Activated B cell treated with CpG ODN at 0.5 μM for 24 hours (primary cell): ENCODE results near the gene SHANK2. TPM values are rescaled to one million over a fixed set of nuclear protein-coding genes. Genes with fewer than 3 reads are reported as not detected.

Experiments
- ATAC-seq: fragments of 200-7000 bp; cut with Tn5 transposase; one replicate; pipeline ENCODE4 v1.10.0; 2021; ENCODE audit warnings: low read depth, mild to moderate bottlenecking, moderate library complexity
- CTCF ChIA-PET: fragments of 350-600 bp; sonication (Branson Sonifier 250); formaldehyde crosslinking; loops from one replicate; lab custom pipeline; 2021; ENCODE audit warnings: antibody characterized with exemption; lab: Charles Lee
- POLR2A ChIA-PET: fragments of 350-600 bp; sonication (Branson Sonifier 250); formaldehyde crosslinking; loops from one replicate; lab custom pipeline; 2021; ENCODE audit warnings: antibody characterized with exemption; lab: Charles Lee
- DNase-seq: peaks from one replicate; pipeline ENCODE4 v3.0.0; 2022
- H3K27ac Mint-ChIP-seq: one replicate; pipeline ENCODE4 v1.8.0; 2020; ENCODE audit warnings: mixed read lengths
- H3K27me3 Mint-ChIP-seq: one replicate; pipeline ENCODE4 v1.8.0; 2021; ENCODE audit warnings: mixed read lengths
- H3K36me3 Mint-ChIP-seq: one replicate; pipeline ENCODE4 v1.8.0; 2021; ENCODE audit warnings: low read depth, mixed read lengths
- H3K4me1 Mint-ChIP-seq: one replicate; pipeline ENCODE4 v1.8.0; 2021; ENCODE audit warnings: mixed read lengths
- H3K4me3 Mint-ChIP-seq: one replicate; pipeline ENCODE4 v1.8.0; 2020; ENCODE audit warnings: mild to moderate bottlenecking, mixed read lengths
- H3K9me3 Mint-ChIP-seq: one replicate; pipeline ENCODE4 v1.8.0; 2020; ENCODE audit warnings: mixed read lengths
- CTCF ChIP-seq: fragments of 200-600 bp; IDR thresholded peaks from one replicate; pipeline ENCODE4 v1.8.0; 2022; ENCODE audit warnings: antibody characterized with exemption, mild to moderate bottlenecking
- intact Hi-C: fragments of 100-400 bp; cut with micrococcal nuclease; formaldehyde crosslinking; loops from one replicate; pipeline ENCODE4 v1.15.1; 2024
- total RNA-seq: library from RNA; stranded (reverse); gene quantifications from 2 replicates; pipeline ENCODE4 v1.2.3, GENCODE V29; 2022

The SHANK2 gene
- total RNA-seq, 1 donor from 2014 or later = 0.24 TPM

DNA sequence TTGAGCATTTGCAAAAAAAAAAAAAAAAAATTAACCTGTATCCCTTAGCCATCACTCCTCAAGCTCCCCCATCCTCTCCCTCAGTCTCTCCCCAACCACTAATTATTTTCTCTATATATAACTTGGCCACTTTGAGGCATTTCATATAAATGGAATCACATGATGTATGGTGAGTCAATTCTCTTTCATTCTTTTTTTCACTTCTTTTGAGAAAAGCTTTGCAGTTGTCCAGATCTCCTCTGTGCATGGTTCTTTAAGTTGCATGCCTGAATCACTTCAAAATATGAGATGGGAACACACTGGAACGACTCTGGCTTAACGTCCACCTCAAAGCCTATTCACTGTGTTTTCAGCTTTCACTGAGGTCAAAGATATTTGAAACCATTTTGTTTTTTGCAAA lies 40.7 kb downstream of the SHANK2 start:
- ChIA-PET POLR2A (no interaction called here), CTCF (no interaction called here)
- ATAC-seq (no peak), DNase-seq (no peak)
- Mint-ChIP-seq H3K4me1 (no peaks in the 10 kb centered on the region), H3K4me3 (no peak overlapping the region), H3K27ac (no peak overlapping the region), H3K9me3 (peaks cover 5% of the 10 kb centered on the region), H3K27me3 (peaks cover 11% of the 10 kb centered on the region), H3K36me3 (no peaks in the 10 kb centered on the region)
- no peak for TF ChIP-seq CTCF
- intact Hi-C loops = no loop called here

DNA sequence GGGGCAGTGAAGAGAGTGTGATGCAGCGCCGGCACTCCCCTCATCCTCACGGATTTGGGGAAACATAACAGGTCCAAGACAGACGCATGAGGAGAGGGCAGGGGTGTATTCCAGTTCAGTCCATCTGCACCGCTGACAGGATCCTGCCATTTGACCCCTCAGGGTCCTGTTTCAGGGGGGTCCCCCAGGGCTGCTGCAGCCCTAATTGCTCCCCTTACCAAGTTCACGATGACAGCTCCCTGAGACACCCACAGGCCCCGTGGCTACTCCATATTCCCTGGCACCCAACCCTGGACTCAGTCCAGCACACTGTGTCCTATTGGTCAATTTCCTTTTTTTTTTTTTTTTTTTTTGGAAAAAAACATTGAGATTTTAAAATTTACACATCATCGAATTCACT lies 41.5 kb downstream of the SHANK2 start:
- DNase-seq (no peak), ATAC-seq (no peak)
- no peaks in the 10 kb centered on the region for H3K36me3 Mint-ChIP-seq
- ChIA-PET CTCF (no interaction called here), POLR2A (no interaction called here)
- intact Hi-C loops = no loop called here
- no peak for TF ChIP-seq CTCF
- peaks cover 11% of the 10 kb centered on the region for H3K27me3 Mint-ChIP-seq
- H3K4me3 Mint-ChIP-seq = no peak overlapping the region
- peaks cover 5% of the 10 kb centered on the region for H3K9me3 Mint-ChIP-seq
- no peaks in the 10 kb centered on the region for H3K4me1 Mint-ChIP-seq
- no peak overlapping the region for H3K27ac Mint-ChIP-seq

DNA sequence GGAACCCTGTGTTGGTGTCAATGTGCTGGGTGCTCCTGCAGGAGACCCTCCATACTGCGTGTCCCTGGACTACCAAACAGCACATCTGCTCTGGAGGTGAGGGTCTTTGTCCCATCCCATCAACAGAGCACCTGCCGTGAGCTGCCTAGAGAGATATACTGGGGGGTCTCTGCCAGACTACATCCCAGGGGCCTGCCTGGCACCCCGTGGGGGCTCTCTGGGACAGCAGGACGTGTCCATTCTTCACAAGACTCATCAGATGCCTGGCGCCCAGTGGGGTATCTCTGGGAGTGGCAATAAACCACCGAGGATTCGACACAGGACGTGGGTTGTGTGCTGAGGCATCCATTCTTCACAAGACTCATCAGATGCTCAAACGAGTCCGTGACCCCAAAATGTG lies 42.7 kb downstream of the SHANK2 start:
- Mint-ChIP-seq H3K4me3 (no peak overlapping the region), H3K27ac (no peak overlapping the region), H3K36me3 (no peaks in the 10 kb centered on the region), H3K4me1 (no peaks in the 10 kb centered on the region), H3K9me3 (peaks cover 5% of the 10 kb centered on the region), H3K27me3 (peaks cover 11% of the 10 kb centered on the region)
- ChIA-PET CTCF (no interaction called here), POLR2A (no interaction called here)
- no peak for TF ChIP-seq CTCF
- ATAC-seq (no peak), DNase-seq (no peak)
- intact Hi-C loops = no loop called here

- no peak for DNase-seq
- ChIA-PET CTCF (no interaction called here), POLR2A (no interaction called here)
- Mint-ChIP-seq H3K4me3 (no peak overlapping the region), H3K27me3 (peaks cover 11% of the 10 kb centered on the region), H3K36me3 (no peaks in the 10 kb centered on the region), H3K27ac (no peak overlapping the region), H3K4me1 (peaks cover 1% of the 10 kb centered on the region), H3K9me3 (peaks cover 5% of the 10 kb centered on the region)
- intact Hi-C loops = no loop called here
- no peak for TF ChIP-seq CTCF
- no peak for ATAC-seq
These were observed 43.2 kb downstream of the SHANK2 start for GRCh38 chr11:71209181-71209580.

- Mint-ChIP-seq H3K27me3 (peaks cover 11% of the 10 kb centered on the region), H3K4me1 (peaks cover 11% of the 10 kb centered on the region), H3K36me3 (no peaks in the 10 kb centered on the region), H3K9me3 (peaks cover 5% of the 10 kb centered on the region), H3K4me3 (no peak overlapping the region), H3K27ac (no peak overlapping the region)
- ATAC-seq = no peak
- no peak for TF ChIP-seq CTCF
- ChIA-PET CTCF (no interaction called here), POLR2A (no interaction called here)
- intact Hi-C loops = no loop called here
- no peak for DNase-seq
These were observed 44.2 kb downstream of the SHANK2 start for GRCh38 chr11:71208011-71208774.
